Measurements from ENCODE around the gene DNAJB2.
"Not testable (repeated sequence)": the region's sequence is repeated elsewhere in the genome, so short reads cannot be mapped to it uniquely, and the experiment has no call there.

The DNAJB2 gene

DNA sequence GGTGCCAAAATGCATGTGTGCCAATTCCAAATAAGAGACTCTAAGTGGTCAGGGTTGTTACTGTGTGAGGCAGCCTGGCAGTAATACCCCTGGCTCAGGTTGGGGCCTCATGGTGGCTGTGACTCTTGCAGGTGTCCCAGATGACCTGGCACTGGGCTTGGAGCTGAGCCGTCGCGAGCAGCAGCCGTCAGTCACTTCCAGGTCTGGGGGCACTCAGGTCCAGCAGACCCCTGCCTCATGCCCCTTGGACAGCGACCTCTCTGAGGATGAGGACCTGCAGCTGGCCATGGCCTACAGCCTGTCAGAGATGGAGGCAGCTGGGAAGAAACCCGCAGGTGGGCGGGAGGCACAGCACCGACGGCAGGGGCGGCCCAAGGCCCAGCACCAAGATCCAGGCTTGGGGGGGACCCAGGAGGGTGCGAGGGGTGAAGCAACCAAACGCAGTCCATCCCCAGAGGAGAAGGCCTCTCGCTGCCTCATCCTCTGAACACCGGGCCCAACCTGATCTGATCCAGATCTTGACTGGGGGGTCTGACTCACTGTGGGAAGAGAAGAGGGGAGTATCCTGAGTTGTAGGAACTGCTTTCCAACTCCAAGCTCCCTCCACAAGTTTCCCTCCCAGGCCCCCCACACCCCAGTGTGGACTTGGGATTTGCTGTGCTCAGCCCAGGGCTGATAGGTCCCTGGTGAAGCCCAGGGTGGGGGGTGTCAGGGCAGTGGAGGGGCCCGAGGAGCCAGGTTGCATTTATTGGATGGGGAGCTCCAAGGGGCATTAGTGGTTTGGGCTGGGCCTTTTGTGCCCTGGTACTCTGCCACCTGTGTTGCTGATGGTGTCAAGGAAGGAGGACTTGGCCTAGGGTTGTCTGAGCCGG is 5.6 kb downstream of the DNAJB2 start:
- H3K4me1 ChIP-seq: peaks cover 5% of the 10 kb centered on the region; the same call in 1 of the 2 replicates

DNA sequence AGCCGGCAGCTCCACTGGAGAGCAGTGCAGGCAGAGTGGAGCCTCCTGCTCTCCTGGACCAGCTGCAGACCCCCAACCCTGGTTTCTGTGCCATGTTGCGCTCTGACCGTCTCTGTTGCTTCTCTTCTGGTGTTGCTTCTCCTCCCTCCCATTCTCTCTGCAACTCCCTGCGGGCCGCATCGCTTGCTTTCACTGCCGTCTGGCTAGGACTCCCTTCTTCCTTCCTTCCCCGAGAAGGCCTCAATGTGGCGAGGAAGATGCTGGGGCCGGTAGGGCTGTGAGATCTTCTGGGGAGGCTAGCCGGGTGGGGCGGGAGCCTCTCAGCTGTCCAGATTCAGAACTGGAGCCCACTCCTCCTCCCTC is 6.2 kb downstream of the DNAJB2 start:
- no peaks in the 10 kb centered on the region for H3K27me3 ChIP-seq
- no peak overlapping the region for H3K4me3 ChIP-seq (ENCODE audit: low read depth, low read length)
- no peaks in the 10 kb centered on the region for H3K9me3 ChIP-seq
- peaks cover 4% of the 10 kb centered on the region for H3K36me3 ChIP-seq
- peaks cover 5% of the 10 kb centered on the region; the same call in 1 of the 2 replicates for H3K4me1 ChIP-seq
- DNase-seq: no peak
- TF ChIP-seq, protein P1, sequence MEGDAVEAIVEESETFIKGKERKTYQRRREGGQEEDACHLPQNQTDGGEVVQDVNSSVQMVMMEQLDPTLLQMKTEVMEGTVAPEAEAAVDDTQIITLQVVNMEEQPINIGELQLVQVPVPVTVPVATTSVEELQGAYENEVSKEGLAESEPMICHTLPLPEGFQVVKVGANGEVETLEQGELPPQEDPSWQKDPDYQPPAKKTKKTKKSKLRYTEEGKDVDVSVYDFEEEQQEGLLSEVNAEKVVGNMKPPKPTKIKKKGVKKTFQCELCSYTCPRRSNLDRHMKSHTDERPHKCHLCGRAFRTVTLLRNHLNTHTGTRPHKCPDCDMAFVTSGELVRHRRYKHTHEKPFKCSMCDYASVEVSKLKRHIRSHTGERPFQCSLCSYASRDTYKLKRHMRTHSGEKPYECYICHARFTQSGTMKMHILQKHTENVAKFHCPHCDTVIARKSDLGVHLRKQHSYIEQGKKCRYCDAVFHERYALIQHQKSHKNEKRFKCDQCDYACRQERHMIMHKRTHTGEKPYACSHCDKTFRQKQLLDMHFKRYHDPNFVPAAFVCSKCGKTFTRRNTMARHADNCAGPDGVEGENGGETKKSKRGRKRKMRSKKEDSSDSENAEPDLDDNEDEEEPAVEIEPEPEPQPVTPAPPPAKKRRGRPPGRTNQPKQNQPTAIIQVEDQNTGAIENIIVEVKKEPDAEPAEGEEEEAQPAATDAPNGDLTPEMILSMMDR (IDR thresholded peaks at IDR 0.05; ENCODE audit: low read depth, low read length): no peak

More for the DNA sequence above, 5.6 kb downstream of the DNAJB2 start:
- H3K36me3 ChIP-seq: peaks cover 4% of the 10 kb centered on the region
- no peak overlapping the region for H3K4me3 ChIP-seq (ENCODE audit: low read depth, low read length)
- H3K9me3 ChIP-seq: no peaks in the 10 kb centered on the region
- TF ChIP-seq, protein P1 (IDR thresholded peaks at IDR 0.05; ENCODE audit: low read depth, low read length): no peak
- DNase-seq: no peak
- H3K27me3 ChIP-seq: no peaks in the 10 kb centered on the region

DNA sequence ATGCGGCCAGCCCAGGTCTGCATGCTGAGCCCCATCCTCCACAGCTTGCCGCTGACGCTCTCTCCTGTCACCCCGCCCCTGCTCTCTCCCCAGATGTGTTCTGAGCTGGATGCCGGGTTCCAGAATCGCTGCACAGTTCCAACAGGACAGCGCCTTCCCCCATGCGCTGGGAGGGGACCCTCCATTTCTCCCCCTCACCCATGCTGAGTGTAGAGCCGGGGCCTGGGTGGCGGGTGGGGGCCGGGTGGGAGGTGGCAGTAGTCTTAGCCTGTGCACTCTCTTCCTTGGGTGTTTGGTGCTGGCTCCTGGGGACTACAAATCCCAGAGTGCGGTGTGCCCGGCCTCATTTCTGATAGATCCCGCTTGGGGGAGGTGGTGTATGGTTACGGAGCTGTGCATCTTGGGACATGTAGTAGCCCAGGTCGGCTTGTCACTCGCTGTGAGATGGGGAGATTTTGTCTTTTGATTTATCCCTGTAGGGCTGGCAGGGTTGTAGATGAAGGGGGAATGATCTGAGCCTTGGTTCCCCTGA is 6.8 kb downstream of the DNAJB2 start:
- TF ChIP-seq, protein P1 (IDR thresholded peaks at IDR 0.05; ENCODE audit: low read depth, low read length): no peak
- DNase-seq: peak; percentile 55
- H3K9me3 ChIP-seq: no peaks in the 10 kb centered on the region
- peaks cover 5% of the 10 kb centered on the region; the same call in 1 of the 2 replicates for H3K4me1 ChIP-seq
- H3K4me3 ChIP-seq (ENCODE audit: low read depth, low read length): no peak overlapping the region
- H3K36me3 ChIP-seq: peaks cover 4% of the 10 kb centered on the region
- H3K27me3 ChIP-seq: no peaks in the 10 kb centered on the region

DNA sequence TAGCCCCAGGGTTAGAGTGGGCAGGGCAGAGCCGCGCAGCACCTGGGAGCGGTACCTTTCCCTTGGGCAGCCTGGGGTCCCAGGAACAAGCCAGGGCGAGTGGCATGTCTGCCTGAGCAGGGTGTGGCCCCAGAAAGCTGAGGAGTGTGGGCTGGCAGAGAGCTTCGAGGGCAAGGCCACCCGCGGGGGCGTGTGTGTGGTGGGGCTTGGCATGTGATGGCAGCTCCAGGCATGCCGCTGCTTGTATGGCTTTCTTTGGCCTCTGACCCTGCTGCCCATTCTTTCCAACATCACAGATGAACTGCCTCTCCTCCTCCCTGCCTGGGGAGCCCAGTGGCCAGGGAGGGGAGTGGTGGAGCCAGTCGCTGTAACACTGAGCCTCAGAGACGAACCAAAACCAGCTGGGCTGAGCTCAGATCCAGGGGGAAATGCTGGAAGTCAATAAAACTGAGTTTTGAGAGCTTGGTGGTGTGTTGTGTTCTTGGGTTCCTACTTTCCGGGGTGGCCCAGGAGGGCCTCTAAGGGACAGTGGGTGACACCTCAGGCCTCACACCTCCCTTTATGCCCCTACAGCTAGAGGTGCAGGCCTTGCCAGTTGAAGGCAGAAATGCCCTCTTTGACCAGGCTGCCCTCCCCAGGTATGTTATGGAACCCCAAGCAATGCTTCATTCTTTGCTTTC is 7.4 kb downstream of the DNAJB2 start:
- Histone ChIP-seq H3K4me3 (ENCODE audit: low read depth, low read length) (no peak overlapping the region), H3K4me1 (peaks cover 5% of the 10 kb centered on the region; the same call in 1 of the 2 replicates)
- TF ChIP-seq, protein P1 (IDR thresholded peaks at IDR 0.05; ENCODE audit: low read depth, low read length): no peak

DNA sequence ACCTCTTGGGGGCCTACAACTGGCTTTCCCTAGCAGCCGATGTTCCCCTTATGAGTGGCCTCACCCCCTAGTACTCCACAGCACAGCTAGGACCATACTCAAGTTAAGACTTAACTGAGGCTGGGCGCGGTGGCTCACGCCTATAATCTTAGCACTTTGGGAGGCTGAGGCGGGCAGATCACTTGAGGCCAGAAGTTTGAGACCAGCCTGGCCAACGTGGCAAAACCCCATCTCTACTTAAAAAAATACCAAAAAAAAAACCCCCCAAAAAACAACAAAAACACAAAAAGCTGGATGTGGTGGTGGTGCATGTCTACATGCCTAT is 7.9 kb downstream of the DNAJB2 start:
- not testable (repeated sequence) for H3K9me3 ChIP-seq; H3K4me1 ChIP-seq; H3K4me3 ChIP-seq (ENCODE audit: low read depth, low read length); H3K27me3 ChIP-seq; DNase-seq; H3K36me3 ChIP-seq

More for the DNA sequence above, 7.4 kb downstream of the DNAJB2 start:
- Histone ChIP-seq H3K27me3 (no peaks in the 10 kb centered on the region), H3K36me3 (peaks cover 4% of the 10 kb centered on the region), H3K9me3 (no peaks in the 10 kb centered on the region)
- DNase-seq: no peak

DNA sequence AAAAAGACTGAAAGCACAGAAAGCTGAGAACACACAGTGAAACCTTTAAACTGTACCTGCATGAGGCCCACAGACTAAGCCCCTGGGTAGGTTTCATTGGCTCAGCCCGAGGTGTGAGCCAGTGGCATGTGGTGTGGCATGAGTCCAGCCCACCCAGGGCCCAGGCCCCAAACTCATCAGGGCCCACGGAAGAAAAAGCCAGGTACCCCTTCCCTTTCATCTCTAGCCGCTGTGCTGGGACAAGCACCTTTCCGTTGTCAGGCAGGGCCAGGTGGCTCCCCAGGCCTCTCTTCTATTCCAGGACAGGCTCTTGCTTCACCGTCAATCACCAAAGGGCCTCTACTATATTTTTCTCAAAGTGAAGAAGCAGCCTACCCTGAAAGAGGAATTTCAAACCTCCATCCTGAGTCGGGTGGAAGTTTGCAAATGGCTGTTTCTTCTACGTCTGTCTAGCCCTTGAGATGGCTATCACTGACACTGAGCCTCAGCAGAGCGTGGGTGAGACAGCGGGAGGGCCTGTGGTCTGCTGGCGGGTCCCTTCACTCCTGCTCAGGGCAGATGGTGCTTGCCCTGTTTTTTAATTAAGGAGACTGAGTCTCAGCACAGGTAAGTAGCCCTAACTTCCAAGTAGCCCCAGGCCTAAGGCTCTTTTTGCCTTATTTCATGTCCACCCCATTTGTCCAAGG is 8.6 kb downstream of the DNAJB2 start:
- Histone ChIP-seq H3K4me3 (ENCODE audit: low read depth, low read length) (no peak overlapping the region), H3K9me3 (no peaks in the 10 kb centered on the region), H3K4me1 (peaks cover 5% of the 10 kb centered on the region; the same call in 1 of the 2 replicates), H3K36me3 (peaks cover 4% of the 10 kb centered on the region), H3K27me3 (no peaks in the 10 kb centered on the region)
- TF ChIP-seq, protein P1 (IDR thresholded peaks at IDR 0.05; ENCODE audit: low read depth, low read length): no peak
- DNase-seq: peak; percentile 44
